ENCODE data around the gene NRCAM. TPM values are rescaled to one million over a fixed set of nuclear protein-coding genes. Genes with fewer than 3 reads are reported as not detected.

NRCAM gene
- total RNA-seq, 1 experiment from 2014 or later, result 45.7 TPM

GRCh38 chr7:108463613-108464012, 7.4 kb upstream of the NRCAM start:
- no peak overlapping the region for H3K4me3 ChIP-seq (ENCODE audit: low read depth, low read length, poor library complexity, severe bottlenecking)
- H3K27ac ChIP-seq (ENCODE audit: low read depth, low read length, poor library complexity, severe bottlenecking), result no peak overlapping the region
- no peaks in the 10 kb centered on the region for H3K36me3 ChIP-seq (ENCODE audit: insufficient read depth, low read length, poor library complexity, severe bottlenecking)
- intact Hi-C loops (cut with micrococcal nuclease; ENCODE audit: unreplicated experiment), result no loop called here
- no peaks in the 10 kb centered on the region for H3K9me3 ChIP-seq (ENCODE audit: low read depth, low read length, poor library complexity, severe bottlenecking)
- TF ChIP-seq EZH2 (IDR thresholded peaks at IDR 0.05; ENCODE audit: borderline replicate concordance, low read depth, low read length, poor library complexity, severe bottlenecking) (no peak), CTCF (conservative IDR thresholded peaks at IDR 0.05; ENCODE audit: low read depth, low read length) (no peak)
- H3K4me1 ChIP-seq (ENCODE audit: insufficient read depth, low read length, poor library complexity, severe bottlenecking), result peaks cover 7% of the 10 kb centered on the region
- POLR2A ChIA-PET (ENCODE audit: low non-redundant PET), result no interaction called here
- DNase-seq (ENCODE audit: low spot score), result no peak
- BruUV-seq (replicated peaks), result no TSS peak
- no peaks in the 10 kb centered on the region for H3K27me3 ChIP-seq (replicated peaks; ENCODE audit: insufficient read depth, low read depth, low read length, poor library complexity)
- CTCF ChIA-PET, result interaction anchor here (0.6 kb wide), 1 partner anchor 9 kb away, joined by 10 read pairs; no protein-coding TSS in a partner anchor

GRCh38 chr7:108461840-108462239, 5.6 kb upstream of the NRCAM start:
- ChIA-PET POLR2A (ENCODE audit: low non-redundant PET) (no interaction called here), CTCF (no interaction called here)
- Histone ChIP-seq H3K27ac (ENCODE audit: low read depth, low read length, poor library complexity, severe bottlenecking) (no peak overlapping the region), H3K4me3 (ENCODE audit: low read depth, low read length, poor library complexity, severe bottlenecking) (no peak overlapping the region), H3K9me3 (ENCODE audit: low read depth, low read length, poor library complexity, severe bottlenecking) (no peaks in the 10 kb centered on the region), H3K36me3 (ENCODE audit: insufficient read depth, low read length, poor library complexity, severe bottlenecking) (no peaks in the 10 kb centered on the region), H3K4me1 (ENCODE audit: insufficient read depth, low read length, poor library complexity, severe bottlenecking) (peaks cover 7% of the 10 kb centered on the region), H3K27me3 (replicated peaks; ENCODE audit: insufficient read depth, low read depth, low read length, poor library complexity) (no peaks in the 10 kb centered on the region)
- no TSS peak for BruUV-seq (replicated peaks)
- TF ChIP-seq EZH2 (IDR thresholded peaks at IDR 0.05; ENCODE audit: borderline replicate concordance, low read depth, low read length, poor library complexity, severe bottlenecking) (no peak), CTCF (conservative IDR thresholded peaks at IDR 0.05; ENCODE audit: low read depth, low read length) (no peak)
- no peak for DNase-seq (ENCODE audit: low spot score)
- intact Hi-C loops (cut with micrococcal nuclease; ENCODE audit: unreplicated experiment), result no loop called here

- ChIA-PET POLR2A (ENCODE audit: low non-redundant PET) (no interaction called here), CTCF (no interaction called here)
- Histone ChIP-seq H3K4me1 (ENCODE audit: insufficient read depth, low read length, poor library complexity, severe bottlenecking) (peaks cover 7% of the 10 kb centered on the region), H3K4me3 (ENCODE audit: low read depth, low read length, poor library complexity, severe bottlenecking) (no peak overlapping the region), H3K27ac (ENCODE audit: low read depth, low read length, poor library complexity, severe bottlenecking) (no peak overlapping the region), H3K36me3 (ENCODE audit: insufficient read depth, low read length, poor library complexity, severe bottlenecking) (no peaks in the 10 kb centered on the region), H3K9me3 (ENCODE audit: low read depth, low read length, poor library complexity, severe bottlenecking) (no peaks in the 10 kb centered on the region), H3K27me3 (replicated peaks; ENCODE audit: insufficient read depth, low read depth, low read length, poor library complexity) (no peaks in the 10 kb centered on the region)
- intact Hi-C loops (cut with micrococcal nuclease; ENCODE audit: unreplicated experiment), result loop anchor here (1.0 kb wide), 1 partner anchor 280 kb away; no protein-coding TSS in a partner anchor
- TF ChIP-seq CTCF (conservative IDR thresholded peaks at IDR 0.05; ENCODE audit: low read depth, low read length), result no peak
- DNase-seq (ENCODE audit: low spot score), result no peak
- BruUV-seq (replicated peaks), result no TSS peak
Measured at GRCh38 chr7:108460964-108461363, 4.7 kb upstream of the NRCAM start.

Measured in A673 (cell line).